ENCODE data around the gene IBTK. TPM values are rescaled to one million over a fixed set of nuclear protein-coding genes. Genes with fewer than 3 reads are reported as not detected.

Gene IBTK
- total and polyA plus RNA-seq, 2 of the 4 experiments (the other 2 are of a cell fraction) = 9.7 to 45.0 TPM

DNA sequence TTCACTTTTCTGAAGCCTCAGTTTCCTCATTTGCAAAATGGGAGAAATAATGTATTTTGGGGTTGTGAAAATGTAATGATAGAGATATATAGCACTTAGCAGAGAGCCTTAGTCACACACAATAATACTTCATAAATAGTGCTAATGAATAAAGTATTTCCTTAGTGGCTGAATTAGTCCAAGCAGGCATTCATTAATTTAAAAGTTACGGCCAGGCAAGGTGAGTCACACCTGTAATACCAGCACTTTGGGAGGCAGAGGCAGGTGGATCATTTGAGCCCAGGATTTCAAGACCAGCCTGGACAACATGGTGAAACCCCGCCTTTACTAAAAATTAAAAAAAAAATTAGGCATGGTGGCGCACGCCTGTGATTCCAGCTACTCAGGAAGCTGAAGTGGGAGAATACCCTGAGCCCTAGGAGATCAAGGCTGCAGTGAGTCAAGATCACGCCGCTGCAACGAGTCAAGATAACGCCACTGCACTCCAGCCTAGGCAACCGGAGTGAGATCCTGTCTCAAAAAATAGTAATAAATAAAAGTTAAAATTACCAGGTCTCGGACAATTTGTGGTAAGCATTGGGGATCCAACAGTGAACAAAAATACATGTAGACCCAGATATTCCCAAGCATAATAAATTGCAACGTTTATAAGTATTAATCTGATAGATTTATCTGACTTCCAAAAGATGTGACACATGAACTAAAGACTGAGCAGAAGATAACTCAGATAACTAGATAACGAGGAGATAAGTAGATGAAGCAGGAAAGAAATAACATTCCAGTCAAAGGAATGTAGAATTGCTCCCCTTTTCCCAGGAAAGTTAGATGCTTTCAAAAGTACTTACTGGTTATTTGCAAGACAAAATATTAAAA, 2.1 kb upstream of the IBTK start:
- no peak overlapping the region for H3K14ac ChIP-seq (replicated peaks; ENCODE audit: low read depth, low read length)
- no peak overlapping the region for H3K56ac ChIP-seq (ENCODE audit: extremely low read depth, insufficient read depth, low read length)
- BruUV-seq (replicated peaks) = no TSS peak

More for the DNA sequence above, 2.1 kb upstream of the IBTK start:
- Histone ChIP-seq H3K36me3 (ENCODE audit: control insufficient read depth, insufficient read depth, low read length) (no peaks in the 10 kb centered on the region), H2AFZ (replicated peaks; ENCODE audit: low read length, poor library complexity) (no peak overlapping the region), H3K79me1 (ENCODE audit: low read depth in 1 of 2, low read length in 2 of 2) (peaks cover 9 to 21% of the 10 kb centered on the region in 2 experiments; a peak in 3 of 4 replicates), H3K9me1 (ENCODE audit: insufficient read depth, low read length) (peaks cover 7% of the 10 kb centered on the region), H3K23ac (ENCODE audit: low read depth, low read length) (no peak overlapping the region), H4K8ac (ENCODE audit: low read depth in 2 of 2, low read length in 2 of 2) (no peak overlapping the region), H4K20me1 (ENCODE audit: insufficient read depth, low read length) (0 out of 2 replicates have a peak, but pooled peaks cover 3% of the 10 kb centered on the region), H2BK20ac (ENCODE audit: low read depth, low read length) (no peak overlapping the region), H2BK5ac (ENCODE audit: low read depth, low read length, poor library complexity, severe bottlenecking) (no peak overlapping the region), H2BK120ac (ENCODE audit: low read depth, low read length) (no peak overlapping the region), H3K9ac (ENCODE audit: low read depth, low read length) (no peak overlapping the region), H2AK9ac (replicated peaks; ENCODE audit: low read depth, low read length, poor library complexity) (no peak overlapping the region), H3K4me2 (ENCODE audit: low read depth, low read length) (no peak overlapping the region), H3K9me3 (ENCODE audit: control insufficient read depth, insufficient read depth, low read length) (no peaks in the 10 kb centered on the region), H2BK15ac (ENCODE audit: low read depth, low read length) (no peak overlapping the region), H3K4me3 (ENCODE audit: insufficient read depth, low read depth, low read length) (no peak overlapping the region), H3K4me1 (ENCODE audit: control insufficient read depth, insufficient read depth, low read length) (peaks cover 10% of the 10 kb centered on the region), H2AK5ac (ENCODE audit: low read depth, low read length) (no peak overlapping the region), H3K27me3 (ENCODE audit: control insufficient read depth, insufficient read depth, low read length) (no peaks in the 10 kb centered on the region), H3K27ac (ENCODE audit: insufficient read depth, low read length) (no peak overlapping the region), H4K5ac (ENCODE audit: low read depth, low read length) (no peak overlapping the region), H4K91ac (ENCODE audit: insufficient read depth, low read depth, low read length) (no peak overlapping the region), H3K18ac (ENCODE audit: low read depth, low read length) (no peak overlapping the region), H3K4ac (ENCODE audit: low read depth, low read length) (no peak overlapping the region)
- dilution Hi-C loops (cut with HindIII; ENCODE audit: low sequenced_read_pairs, unreplicated experiment) (no loop called here), in situ Hi-C loops (cut with MboI; ENCODE audit: low sequenced_read_pairs) (loop anchor here (5.0 to 25.0 kb wide), 3 partner anchors 808 to 1263 kb away; partner anchors contain the start of genes PGM3, PRSS35 and RWDD2A), intact Hi-C loops (cut with micrococcal nuclease) (loop anchor here (5.0 to 10.0 kb wide), 3 partner anchors 708 to 1263 kb away; partner anchors contain the start of gene PRSS35)
- no CpG with 5 or more reads among the region's 12 CpGs for WGBS, 2 experiments (ENCODE audit: extremely low coverage in 2 of 2, insufficient read length in 1 of 2)
- TF ChIP-seq RFX5 (IDR thresholded peaks at IDR 0.05; ENCODE audit: low read depth, low read length) (no peak), POLR2A (IDR thresholded peaks at IDR 0.05; ENCODE audit: low read depth, low read length) (no peak), SMC3 (IDR thresholded peaks at IDR 0.05; ENCODE audit: low read depth, low read length) (no peak), BHLHE40 (IDR thresholded peaks at IDR 0.05; ENCODE audit: low read depth, low read length) (no peak), RAD21 (IDR thresholded peaks at IDR 0.05; ENCODE audit: low read length) (no peak), CTCF (conservative IDR thresholded peaks at IDR 0.05; ENCODE audit: low read depth, low read length) (no peak)
- TF ChIP-seq, protein P1, sequence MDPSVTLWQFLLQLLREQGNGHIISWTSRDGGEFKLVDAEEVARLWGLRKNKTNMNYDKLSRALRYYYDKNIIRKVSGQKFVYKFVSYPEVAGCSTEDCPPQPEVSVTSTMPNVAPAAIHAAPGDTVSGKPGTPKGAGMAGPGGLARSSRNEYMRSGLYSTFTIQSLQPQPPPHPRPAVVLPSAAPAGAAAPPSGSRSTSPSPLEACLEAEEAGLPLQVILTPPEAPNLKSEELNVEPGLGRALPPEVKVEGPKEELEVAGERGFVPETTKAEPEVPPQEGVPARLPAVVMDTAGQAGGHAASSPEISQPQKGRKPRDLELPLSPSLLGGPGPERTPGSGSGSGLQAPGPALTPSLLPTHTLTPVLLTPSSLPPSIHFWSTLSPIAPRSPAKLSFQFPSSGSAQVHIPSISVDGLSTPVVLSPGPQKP (IDR thresholded peaks at IDR 0.05; ENCODE audit: borderline replicate concordance, low read depth, low read length) = no peak
- CTCF ChIA-PET = interaction anchor here (0.6 to 1.4 kb wide), 3 partner anchors 19 to 818 kb away, joined by 3 to 5 read pairs (median 3); partner anchors contain the start of gene DOP1A
- POLR2A ChIA-PET (ENCODE audit: unreplicated experiment) = interaction anchor here (0.6 kb wide), 1 partner anchor 579 kb away, joined by 3 read pairs; no protein-coding TSS in a partner anchor
- DNase-seq (no peak), ATAC-seq (ENCODE audit: low read depth) (no peak)

Data from IMR-90 (cell line).